Lower lobe of right lung (tissue), 2 donors: ENCODE results near the gene RARS1. TPM values are rescaled to one million over a fixed set of nuclear protein-coding genes. Genes with fewer than 3 reads are reported as not detected.

Source experiments
- ATAC-seq, 2 donors: fragments of 200-7000 bp; cut with Tn5 transposase; one replicate each; pipeline ENCODE4 v1.9.1; 2020 to 2022; ENCODE audit warnings: mild to moderate bottlenecking in 2 of 2, moderate library complexity in 2 of 2
- DNase-seq: peaks from one replicate; pipeline ENCODE4 v3.0.0-alpha.2; 2020
- H3K27ac ChIP-seq: fragments of 200-600 bp; one replicate; pipeline ENCODE4 v1.8.0; 2022
- H3K27me3 ChIP-seq: fragments of 200-600 bp; one replicate; pipeline ENCODE4 v1.8.0; 2022; ENCODE audit warnings: low read depth
- H3K36me3 ChIP-seq: fragments of 200-600 bp; one replicate; pipeline ENCODE4 v1.8.0; 2022; ENCODE audit warnings: mild to moderate bottlenecking
- H3K4me1 ChIP-seq: fragments of 200-600 bp; one replicate; pipeline ENCODE4 v1.8.0; 2022
- H3K4me3 ChIP-seq: fragments of 200-600 bp; one replicate; pipeline ENCODE4 v1.8.0; 2022; ENCODE audit warnings: mild to moderate bottlenecking
- H3K9me3 ChIP-seq: fragments of 200-600 bp; one replicate; pipeline ENCODE4 v1.8.0; 2022
- intact Hi-C: fragments of 100-400 bp; cut with DNase I; formaldehyde crosslinking; loops from one replicate; pipeline ENCODE4 v1.11.0; 2022
- microRNA-seq: library from miRNA; unstranded; fragments of <30 nt; microRNA quantifications from one replicate; pipeline ENCODE4 v1.2.0, GENCODE V29; 2020; ENCODE audit warnings: borderline number of aligned reads
- total RNA-seq: library from RNA; stranded (reverse); fragmentation: NEBNext Ultra II Directional; extraction: Animal tissue kit (Norgen Biotek cat#: 25700); gene quantifications from one replicate; pipeline ENCODE4 v1.2.1, GENCODE V29; 2021
- TF ChIP-seq, protein P1 (sequence below): fragments of 200-600 bp; IDR thresholded peaks from one replicate; pipeline ENCODE4 v1.8.0; 2022; ENCODE audit warnings: antibody characterized with exemption, mild to moderate bottlenecking
- donor health status: DM: no; HTN: yes; CAD: no; lungs with severe emphysema.

The RARS1 gene
- total RNA-seq, 1 donor from 2014 or later = 55.2 TPM

DNA sequence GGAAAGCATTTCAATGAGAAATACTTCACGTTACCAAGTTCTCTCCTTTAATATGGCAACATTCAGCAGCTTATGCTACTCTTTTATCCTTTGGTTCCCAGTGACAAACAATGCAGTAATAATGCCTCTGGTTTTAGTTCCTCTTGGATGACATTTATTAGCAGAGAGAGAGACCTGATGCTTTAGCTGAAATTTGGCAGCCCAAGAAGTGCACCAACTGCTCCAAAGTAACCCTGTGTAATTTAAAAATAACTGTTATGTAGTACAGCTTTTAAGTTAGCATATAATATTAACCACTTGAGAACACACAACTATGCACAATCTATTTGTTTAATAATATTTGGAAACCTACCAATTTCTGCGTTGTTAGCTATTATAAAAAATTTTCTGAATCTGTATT lies 71.1 kb downstream of the RARS1 start:
- intact Hi-C loops = no loop called here
- no peak for DNase-seq
- no peak overlapping the region for H3K27ac ChIP-seq
- TF ChIP-seq, protein P1, sequence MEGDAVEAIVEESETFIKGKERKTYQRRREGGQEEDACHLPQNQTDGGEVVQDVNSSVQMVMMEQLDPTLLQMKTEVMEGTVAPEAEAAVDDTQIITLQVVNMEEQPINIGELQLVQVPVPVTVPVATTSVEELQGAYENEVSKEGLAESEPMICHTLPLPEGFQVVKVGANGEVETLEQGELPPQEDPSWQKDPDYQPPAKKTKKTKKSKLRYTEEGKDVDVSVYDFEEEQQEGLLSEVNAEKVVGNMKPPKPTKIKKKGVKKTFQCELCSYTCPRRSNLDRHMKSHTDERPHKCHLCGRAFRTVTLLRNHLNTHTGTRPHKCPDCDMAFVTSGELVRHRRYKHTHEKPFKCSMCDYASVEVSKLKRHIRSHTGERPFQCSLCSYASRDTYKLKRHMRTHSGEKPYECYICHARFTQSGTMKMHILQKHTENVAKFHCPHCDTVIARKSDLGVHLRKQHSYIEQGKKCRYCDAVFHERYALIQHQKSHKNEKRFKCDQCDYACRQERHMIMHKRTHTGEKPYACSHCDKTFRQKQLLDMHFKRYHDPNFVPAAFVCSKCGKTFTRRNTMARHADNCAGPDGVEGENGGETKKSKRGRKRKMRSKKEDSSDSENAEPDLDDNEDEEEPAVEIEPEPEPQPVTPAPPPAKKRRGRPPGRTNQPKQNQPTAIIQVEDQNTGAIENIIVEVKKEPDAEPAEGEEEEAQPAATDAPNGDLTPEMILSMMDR = no peak
- peaks cover 82% of the 10 kb centered on the region for H3K36me3 ChIP-seq
- ATAC-seq = no peak
- no peak overlapping the region for H3K4me3 ChIP-seq
- H3K4me1 ChIP-seq = no peaks in the 10 kb centered on the region
- H3K9me3 ChIP-seq = no peaks in the 10 kb centered on the region
- no peaks in the 10 kb centered on the region for H3K27me3 ChIP-seq

DNA sequence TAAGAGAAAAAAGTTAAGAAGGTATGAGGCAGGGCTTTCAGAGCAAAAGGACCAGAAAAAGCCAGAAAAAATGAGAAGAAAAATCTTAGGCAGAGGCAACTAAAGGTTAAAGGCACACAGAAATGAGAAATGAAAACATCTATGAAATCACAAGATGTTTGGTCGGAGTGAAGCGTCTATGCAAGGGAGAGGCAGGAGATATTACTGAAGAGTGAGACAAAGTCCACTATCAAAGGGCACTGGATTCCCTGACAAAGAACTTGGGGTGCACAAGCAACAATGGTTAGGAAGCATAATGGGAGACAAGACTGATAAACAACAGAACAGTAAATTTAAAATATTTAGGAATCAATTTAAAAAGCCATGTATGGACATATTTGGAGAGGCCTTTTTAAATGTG lies 76.0 kb downstream of the RARS1 start:
- H3K27me3 ChIP-seq = no peaks in the 10 kb centered on the region
- no peaks in the 10 kb centered on the region for H3K9me3 ChIP-seq
- intact Hi-C loops = no loop called here
- no peaks in the 10 kb centered on the region for H3K4me1 ChIP-seq
- no peak overlapping the region for H3K27ac ChIP-seq
- H3K4me3 ChIP-seq = no peak overlapping the region
- DNase-seq (no peak), ATAC-seq (no peak)
- peaks cover 85% of the 10 kb centered on the region for H3K36me3 ChIP-seq
- TF ChIP-seq, protein P1 = no peak

DNA sequence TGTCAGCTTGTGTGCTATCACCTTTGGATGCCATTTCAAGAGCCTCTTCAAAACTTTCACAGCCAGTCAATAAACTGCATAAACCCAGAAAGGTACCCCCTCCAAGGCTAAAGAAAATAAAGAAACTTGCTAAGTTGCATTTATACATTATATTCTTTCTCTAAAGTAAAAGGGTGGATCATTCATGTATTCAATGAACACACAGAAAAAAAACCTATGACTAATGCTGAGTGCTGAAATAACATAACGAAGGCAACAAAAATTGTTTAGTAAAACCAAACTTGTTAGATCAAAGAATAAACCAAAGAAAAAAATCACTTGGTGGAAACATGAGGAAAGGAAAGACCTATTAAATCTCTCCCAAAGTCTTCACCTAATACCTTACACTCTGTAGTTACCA lies 77.7 kb downstream of the RARS1 start:
- H3K27me3 ChIP-seq = no peaks in the 10 kb centered on the region
- no peaks in the 10 kb centered on the region for H3K4me1 ChIP-seq
- no peak for ATAC-seq
- H3K4me3 ChIP-seq = no peak overlapping the region
- intact Hi-C loops = no loop called here
- H3K36me3 ChIP-seq = peaks cover 83% of the 10 kb centered on the region
- TF ChIP-seq, protein P1 = no peak
- H3K27ac ChIP-seq = no peak overlapping the region
- H3K9me3 ChIP-seq = no peaks in the 10 kb centered on the region
- DNase-seq = no peak

DNA sequence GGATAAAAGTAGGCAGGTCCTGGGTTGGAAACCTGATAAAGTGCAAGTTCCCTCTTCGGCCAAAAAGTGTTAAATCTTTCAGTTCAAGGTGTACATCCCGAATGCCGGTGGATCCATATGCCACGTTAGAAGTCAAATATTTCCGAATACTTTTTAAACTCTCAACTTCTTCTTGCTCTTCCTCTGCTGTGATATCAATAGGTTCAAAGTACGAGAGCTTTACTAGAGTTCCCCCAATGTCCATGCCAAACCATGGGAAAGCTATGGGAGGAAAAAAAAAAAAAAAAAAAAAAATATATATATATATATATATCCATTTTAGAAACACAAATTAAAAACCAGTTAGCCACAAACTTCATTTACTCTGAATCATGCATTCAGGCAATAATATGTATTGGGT lies 82.5 kb downstream of the RARS1 start:
- Histone ChIP-seq H3K36me3 (peaks cover 45% of the 10 kb centered on the region), H3K27ac (no peak overlapping the region), H3K9me3 (no peaks in the 10 kb centered on the region), H3K4me3 (no peak overlapping the region), H3K4me1 (no peaks in the 10 kb centered on the region), H3K27me3 (no peaks in the 10 kb centered on the region)
- DNase-seq (no peak), ATAC-seq (no peak)
- TF ChIP-seq, protein P1 = no peak
- intact Hi-C loops = no loop called here

Small RNA genes lying within 50 kb of the gene (microRNA-seq; reads per million reads assigned to microRNA genes)
- gene MIR103A1 (not detected), gene MIR103B1 (not detected)

Other genes starting within 250 kb of the RARS1 start
- gene WWC1, start 194.8 kb upstream of the RARS1 start, total RNA-seq = 61.9 TPM
- gene FBLL1, start 42.8 kb downstream of the RARS1 start, total RNA-seq = not detected
- gene PANK3, start 92.9 kb downstream of the RARS1 start, total RNA-seq = 43.2 TPM